K562 (cell line): ENCODE measurements around the gene GAK. TPM values are rescaled to one million over a fixed set of nuclear protein-coding genes. Genes with fewer than 3 reads are reported as not detected.

Experiments
- ATAC-seq: fragments of 200-7000 bp; cut with Tn5 transposase; 3 replicates; pipeline ENCODE4 v1.9.1; 2020; ENCODE audit warnings: moderate library complexity
- BruUV-seq: library from RNA; stranded (reverse); fragments of 400-500 nt; replicated peaks from 2 replicates; lab custom pipeline; 2021; lab: Mats Ljungman, UMichigan
- CTCF ChIA-PET: fragments of 300-600 bp; formaldehyde crosslinking; extraction: SDS; loops from one replicate; lab custom pipeline; 2021; ENCODE audit warnings: low intra/inter-chr PET ratio; lab: Yijun Ruan, JAX
- POLR2A ChIA-PET: fragments of 300-600, 350-650 bp; sonication (Branson Sonifier 250); formaldehyde crosslinking; extraction: SDS; loops from one replicate; lab custom pipeline; 2021; ENCODE audit warnings: antibody characterized with exemption, inconsistent platforms; lab: Yijun Ruan, JAX
- DNase-seq, 4 experiments: peaks; one replicate each; pipeline versions ENCODE4 v3.0.0 to v3.0.0-alpha.2; 2011 to 2018; ENCODE audit warnings: low spot score in 3 of 4, mixed read lengths in 3 of 4; ENCODE audit errors: extremely low read depth in 1 of 4
- FAIRE-seq: peaks from 2 replicates; lab custom pipeline; 2011; peaks lifted over from hg19 to GRCh38; lab: Jason Lieb, UNC
- H2AFZ ChIP-seq: 2 replicates; pipeline ENCODE4 v1.6.0; 2011; ENCODE audit warnings: low read depth, low read length, control low read depth, inconsistent platforms
- H3K27ac ChIP-seq: fragments of 200-600 bp; 3 replicates; pipeline ENCODE4 v1.8.0; 2011; ENCODE audit warnings: low read depth, mild to moderate bottlenecking, control low read depth, inconsistent platforms, low read length, moderate library complexity, mixed read lengths; ENCODE audit errors: extremely low read depth
- H3K27me3 ChIP-seq, 2 experiments: fragments of 300-600 bp in 1 of 2; 2 replicates in 1 of 2; 3 replicates in 1 of 2; pipeline versions ENCODE4 v1.6.0 to v1.8.0; 2011; ENCODE audit warnings: inconsistent platforms in 2 of 2, low read length in 2 of 2, mild to moderate bottlenecking in 1 of 2, mixed read lengths in 1 of 2, moderate library complexity in 1 of 2; ENCODE audit not compliant: control insufficient read depth in 2 of 2, insufficient read depth in 2 of 2
- H3K36me3 ChIP-seq: fragments of 300-600 bp; 3 replicates; pipeline ENCODE4 v1.8.0; 2011; ENCODE audit warnings: mild to moderate bottlenecking, low read length, inconsistent platforms; ENCODE audit not compliant: control insufficient read depth, insufficient read depth
- H3K4me1 ChIP-seq, 2 experiments: fragments of 200-600 bp in 1 of 2; replicated peaks in 1 of 2; 2 replicates in 1 of 2; 3 replicates in 1 of 2; pipeline versions ENCODE4 v1.5.1 to v1.8.0; 2011; ENCODE audit warnings: inconsistent platforms in 2 of 2, low read length in 2 of 2, mild to moderate bottlenecking in 1 of 2, mixed read lengths in 1 of 2, moderate library complexity in 1 of 2; ENCODE audit not compliant: control insufficient read depth in 2 of 2, insufficient read depth in 2 of 2
- H3K4me2 ChIP-seq: 2 replicates; pipeline ENCODE4 v1.6.1; 2011; ENCODE audit warnings: low read length, control low read depth, inconsistent platforms, mixed read lengths; ENCODE audit not compliant: insufficient read depth
- H3K4me3 ChIP-seq: fragments of 200-600 bp; sonication (generic), shearing (Covaris generic); 2 replicates; pipeline ENCODE4 v1.5.1; 2016; ENCODE audit warnings: control low read depth, inconsistent platforms
- H3K79me2 ChIP-seq: fragments of 200-600 bp; 3 replicates; pipeline ENCODE4 v1.8.0; 2011; ENCODE audit warnings: low read length, inconsistent platforms; ENCODE audit not compliant: control insufficient read depth, insufficient read depth
- H3K9ac ChIP-seq, 2 experiments: 2 replicates each; pipeline versions ENCODE4 v1.6.0 to v1.6.1; 2011; ENCODE audit warnings: low read depth in 2 of 2, low read length in 2 of 2, control low read depth in 1 of 2, inconsistent platforms in 1 of 2, mild to moderate bottlenecking in 1 of 2, mixed read lengths in 1 of 2; ENCODE audit not compliant: insufficient read depth in 1 of 2
- H3K9me1 ChIP-seq: one replicate; pipeline ENCODE4 v1.6.0; 2011; ENCODE audit warnings: inconsistent platforms, mild to moderate bottlenecking, low read length, moderate library complexity; ENCODE audit not compliant: control insufficient read depth, insufficient read depth
- H3K9me3 ChIP-seq: replicated peaks from 2 replicates; pipeline ENCODE4 v1.5.1; 2011; ENCODE audit warnings: low read depth, low read length, inconsistent platforms; ENCODE audit not compliant: control insufficient read depth, insufficient read depth
- H4K20me1 ChIP-seq: replicated peaks from 2 replicates; pipeline ENCODE4 v1.6.1; 2011; ENCODE audit warnings: low read length, inconsistent platforms, mixed read lengths; ENCODE audit not compliant: control insufficient read depth, insufficient read depth
- CTCF ChIP-seq, 3 experiments: IDR thresholded peaks in 2 of 3; conservative IDR thresholded peaks in 1 of 3; 2 replicates each; pipeline ENCODE4 v1.5.1; 2011 to 2012; ENCODE audit warnings: low read length in 3 of 3, mild to moderate bottlenecking in 3 of 3, control low read depth in 2 of 3, improper control_type of control experiment in 1 of 3, inconsistent platforms in 1 of 3, low read depth in 1 of 3, mixed read lengths in 1 of 3, moderate library complexity in 1 of 3; ENCODE audit not compliant: insufficient read depth in 2 of 3
- FOXJ2 ChIP-seq: fragments of 200-800 bp; sonication (Bioruptor generic); IDR thresholded peaks from 2 replicates; pipeline ENCODE4 v1.6.1; 2016; ENCODE audit warnings: missing genetic modification characterization, missing compliant biosample characterization
- RAD21 ChIP-seq, 2 experiments: fragments of 250-450 bp in 1 of 2; fragments of 450-650 bp in 1 of 2; sonication (Bioruptor Pico) in 1 of 2; formaldehyde crosslinking in 1 of 2; IDR thresholded peaks in 1 of 2; conservative IDR thresholded peaks in 1 of 2; 2 replicates each; pipeline versions ENCODE4 v1.4.0 to v1.8.0; 2020 to 2022; ENCODE audit warnings: mild to moderate bottlenecking in 2 of 2, moderate library complexity in 1 of 2
- RREB1 ChIP-seq: fragments of 250-450 bp; sonication (Bioruptor Pico); IDR thresholded peaks from 2 replicates; pipeline ENCODE4 v1.4.0; 2020
- SMAD3 ChIP-seq: fragments of 450-650 bp; formaldehyde crosslinking; conservative IDR thresholded peaks from 2 replicates; pipeline ENCODE4 v1.4.0; 2020; ENCODE audit warnings: mild to moderate bottlenecking
- SMARCA4 ChIP-seq: fragments of 450-650 bp; IDR thresholded peaks from 2 replicates; pipeline ENCODE4 v1.6.1; 2016
- ZBTB33 ChIP-seq: sonication (generic); formaldehyde crosslinking; IDR thresholded peaks from 2 replicates; pipeline ENCODE4 v1.8.1; 2023; ENCODE audit warnings: mild to moderate bottlenecking, missing genetic modification reagents
- ZNF282 ChIP-seq: sonication (generic); formaldehyde crosslinking; IDR thresholded peaks from 2 replicates; pipeline ENCODE4 v1.8.1; 2023; ENCODE audit warnings: missing genetic modification reagents
- WGBS: fragments of 100-300 bp; shearing (Covaris generic); methylation state at CpG from one replicate; pipeline ENCODE4 v1.1.6; 2016; ENCODE audit warnings: low coverage, mixed read lengths; ENCODE audit not compliant: insufficient coverage; ENCODE audit errors: missing lambda C conversion rate; 5-methylcytosine and 5-hydroxymethylcytosine counted together
- in situ Hi-C: fragments of 300-500 bp; cut with MboI; formaldehyde crosslinking; loops from 4 replicates; pipeline ENCODE4 v1.15.0; 2018; ENCODE audit warnings: inconsistent platforms, mixed read lengths
- intact Hi-C: fragments of 100-400 bp; cut with micrococcal nuclease; formaldehyde crosslinking; loops from 2 replicates; pipeline ENCODE4 v1.14.2; 2022
- polyA plus RNA-seq, 8 experiments: library from polyadenylated mRNA; depleted of rRNA in 4 of 8; stranded (reverse) in 5 of 8; unstranded in 3 of 8; fragments of >200 nt; fragmentation: Nextera tagmentation in 2 of 8; fragmentation: Illumina TruSeq in 1 of 8; extraction: Ambion mirVana in 2 of 8; extraction: Trizol in 1 of 8; gene quantifications; 2 replicates each; pipeline versions ENCODE4 v1.2.1 to v1.2.3, GENCODE V29; 2011 to 2014; ENCODE audit warnings: inconsistent platforms in 1 of 8, missing spikeins in 1 of 8
- total RNA-seq, 7 experiments: library from RNA; depleted of rRNA in 6 of 7; stranded (reverse); fragments of >200 nt in 6 of 7; fragmentation: Illumina TruSeq in 2 of 7; extraction: Trizol in 2 of 7; gene quantifications; 2 replicates each; pipeline versions ENCODE4 v1.2.1 to v1.2.3, GENCODE V29; 2011 to 2021; ENCODE audit warnings: low replicate concordance in 1 of 7

Gene GAK
- total and polyA plus RNA-seq, 9 of the 15 experiments (the other 6 are each of a cell fraction or from before 2014, with no cell fraction given) = 1.3 to 102 (median 16.2) TPM

- no peaks in the 10 kb centered on the region for H3K79me2 ChIP-seq
- no peak overlapping the region for H3K9ac ChIP-seq
- POLR2A ChIA-PET = no interaction called here
- in situ Hi-C loops (no loop called here), intact Hi-C loops (no loop called here)
- no peak overlapping the region for H3K4me3 ChIP-seq
- FAIRE-seq (no peak), ATAC-seq (no peak), DNase-seq (no peak)
- no peak overlapping the region for H2AFZ ChIP-seq
- H3K4me1 ChIP-seq = peaks cover 0 to 63% of the 10 kb centered on the region in 2 experiments; a peak in 3 of 5 replicates
- no peaks in the 10 kb centered on the region for H3K36me3 ChIP-seq
- H3K9me3 ChIP-seq = no peaks in the 10 kb centered on the region
- peaks cover 12 to 69% of the 10 kb centered on the region in 2 experiments; a peak in 4 of 5 replicates for H3K27me3 ChIP-seq
- no peak overlapping the region for H3K27ac ChIP-seq
- CTCF ChIA-PET = no interaction called here
- 53% methylated on average over 19 of the region's 23 CpGs for WGBS
- TF ChIP-seq CTCF (IDR thresholded peaks at IDR 0.05 in 2 of 3, conservative IDR thresholded peaks at IDR 0.05 in 1 of 3; ENCODE audit: insufficient read depth in 2 of 3, low read depth in 1 of 3, low read length in 3 of 3) = 0 out of 6 replicates have a peak, but pooled peaks of 1 of the 3 experiments have one; percentile 5
- TF ChIP-seq FOXJ2 = no peak
- TF ChIP-seq SMAD3 = no peak
- TF ChIP-seq ZBTB33 (CRISPR knock-in tag) = peak; percentile 23; the same call in 1 of the 2 replicates
- TF ChIP-seq RAD21 (CRISPR knock-in tag; conservative IDR thresholded peaks at IDR 0.05 in 1 of 2, IDR thresholded peaks at IDR 0.05 in 1 of 2) = peak in 1 of 2 experiments; percentile 10; a peak in 1 of 4 replicates
- no peak for TF ChIP-seq RREB1 (CRISPR knock-in tag)
- no peak for TF ChIP-seq ZNF282 (CRISPR knock-in tag)
- TF ChIP-seq SMARCA4 = no peak
- H4K20me1 ChIP-seq = no peaks in the 10 kb centered on the region; the same call in 1 of the 2 replicates
- H3K4me2 ChIP-seq = no peak overlapping the region
- H3K9me1 ChIP-seq = no peaks in the 10 kb centered on the region
- no TSS peak for BruUV-seq
Measured at GRCh38 chr4:824461-825062, 107.6 kb downstream of the GAK start.
